HG03342 (cell line): ENCODE data around the gene MAP6.
"Not testable (repeated sequence)": the region's sequence is repeated elsewhere in the genome, so short reads cannot be mapped to it uniquely, and the experiment has no call there.

Experiments used
- ATAC-seq: cut with Tn5 transposase; IDR thresholded peaks from one replicate; pipeline ENCODE4 v1.9.1; 2021; ENCODE audit warnings: mild to moderate bottlenecking, moderate library complexity; ENCODE audit not compliant: unreplicated experiment

MAP6 gene

GRCh38 chr11:75593286-75593915, 75.4 kb downstream of the MAP6 start:
- no peak for ATAC-seq

- ATAC-seq, result no peak
Measured at GRCh38 chr11:75592715-75593114, 76.1 kb downstream of the MAP6 start.

GRCh38 chr11:75591966-75592365, 76.9 kb downstream of the MAP6 start:
- ATAC-seq, result no peak

GRCh38 chr11:75591371-75591770, 77.5 kb downstream of the MAP6 start:
- ATAC-seq, result no peak

- ATAC-seq, result no peak
Measured at GRCh38 chr11:75589933-75590332, 78.9 kb downstream of the MAP6 start.

- ATAC-seq, result no peak
Measured at GRCh38 chr11:75589051-75589450, 79.8 kb downstream of the MAP6 start.

GRCh38 chr11:75588051-75588481, 80.8 kb downstream of the MAP6 start:
- no peak for ATAC-seq

- no peak for ATAC-seq
Measured at GRCh38 chr11:75586395-75586794, 82.4 kb downstream of the MAP6 start.

- no peak for ATAC-seq
Measured at GRCh38 chr11:75585293-75585670, 83.6 kb downstream of the MAP6 start.

- ATAC-seq, result not testable (repeated sequence)
Measured at GRCh38 chr11:75584659-75585292, 84.1 kb downstream of the MAP6 start.

- no peak for ATAC-seq
Measured at GRCh38 chr11:75583718-75584658, 84.8 kb downstream of the MAP6 start.

- ATAC-seq, result peak; percentile 72
Measured at GRCh38 chr11:75582895-75583717, 85.7 kb downstream of the MAP6 start.

GRCh38 chr11:75582506-75582894, 86.3 kb downstream of the MAP6 start:
- no peak for ATAC-seq

GRCh38 chr11:75579841-75580240, 89.0 kb downstream of the MAP6 start:
- no peak for ATAC-seq

GRCh38 chr11:75578977-75579376, 89.9 kb downstream of the MAP6 start:
- ATAC-seq, result no peak

- no peak for ATAC-seq
Measured at GRCh38 chr11:75577207-75577606, 91.6 kb downstream of the MAP6 start.

GRCh38 chr11:75576499-75576918, 92.3 kb downstream of the MAP6 start:
- peak; percentile 59 for ATAC-seq

- ATAC-seq, result no peak
Measured at GRCh38 chr11:75576017-75576416, 92.8 kb downstream of the MAP6 start.

GRCh38 chr11:75574698-75575602, 93.9 kb downstream of the MAP6 start:
- ATAC-seq, result no peak

GRCh38 chr11:75572744-75573143, 96.1 kb downstream of the MAP6 start:
- ATAC-seq, result no peak
